ENCODE measurements around the gene ZNF780A. TPM values are rescaled to one million over a fixed set of nuclear protein-coding genes. Genes with fewer than 3 reads are reported as not detected.

ZNF780A gene
- total and polyA plus RNA-seq, 4 donors, result 10.4 to 32.9 (median 20.1) TPM

GRCh38 chr19:40080289-40080688, 10.5 kb downstream of the ZNF780A start:
- ATAC-seq (ENCODE audit: insufficient read depth, low FRiP score) (no peak), DNase-seq (no peak)
- Histone ChIP-seq H3K27me3 (ENCODE audit: control insufficient read depth in 3 of 3, insufficient read depth in 3 of 3, low read length in 2 of 3) (no peaks in the 10 kb centered on the region), H3K27ac (ENCODE audit: low read depth in 1 of 2, low read length in 1 of 2) (no peak overlapping the region), H3K4me1 (ENCODE audit: control insufficient read depth in 5 of 5, insufficient read depth in 5 of 5, low read length in 5 of 5) (no peaks in the 10 kb centered on the region), H3K4me3 (no peak overlapping the region), H3K9ac (ENCODE audit: insufficient read depth in 1 of 2, low read length in 2 of 2) (no peak overlapping the region), H3K36me3 (ENCODE audit: control insufficient read depth in 4 of 4, insufficient read depth in 4 of 4, low read length in 4 of 4) (peaks cover 16 to 64% (median 50%) of the 10 kb centered on the region in 4 donors), H3K9me3 (ENCODE audit: control insufficient read depth in 4 of 4, insufficient read depth in 3 of 4, low read length in 3 of 4) (peaks cover 3 to 16% (median 6%) of the 10 kb centered on the region in 4 donors)
- 96 to 100% methylated on average over 1 of the region's 1 CpG for WGBS, 2 donors
- TF ChIP-seq, protein P1, sequence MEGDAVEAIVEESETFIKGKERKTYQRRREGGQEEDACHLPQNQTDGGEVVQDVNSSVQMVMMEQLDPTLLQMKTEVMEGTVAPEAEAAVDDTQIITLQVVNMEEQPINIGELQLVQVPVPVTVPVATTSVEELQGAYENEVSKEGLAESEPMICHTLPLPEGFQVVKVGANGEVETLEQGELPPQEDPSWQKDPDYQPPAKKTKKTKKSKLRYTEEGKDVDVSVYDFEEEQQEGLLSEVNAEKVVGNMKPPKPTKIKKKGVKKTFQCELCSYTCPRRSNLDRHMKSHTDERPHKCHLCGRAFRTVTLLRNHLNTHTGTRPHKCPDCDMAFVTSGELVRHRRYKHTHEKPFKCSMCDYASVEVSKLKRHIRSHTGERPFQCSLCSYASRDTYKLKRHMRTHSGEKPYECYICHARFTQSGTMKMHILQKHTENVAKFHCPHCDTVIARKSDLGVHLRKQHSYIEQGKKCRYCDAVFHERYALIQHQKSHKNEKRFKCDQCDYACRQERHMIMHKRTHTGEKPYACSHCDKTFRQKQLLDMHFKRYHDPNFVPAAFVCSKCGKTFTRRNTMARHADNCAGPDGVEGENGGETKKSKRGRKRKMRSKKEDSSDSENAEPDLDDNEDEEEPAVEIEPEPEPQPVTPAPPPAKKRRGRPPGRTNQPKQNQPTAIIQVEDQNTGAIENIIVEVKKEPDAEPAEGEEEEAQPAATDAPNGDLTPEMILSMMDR (IDR thresholded peaks at IDR 0.05; ENCODE audit: control extremely low read depth, extremely low read depth), result no peak

DNA sequence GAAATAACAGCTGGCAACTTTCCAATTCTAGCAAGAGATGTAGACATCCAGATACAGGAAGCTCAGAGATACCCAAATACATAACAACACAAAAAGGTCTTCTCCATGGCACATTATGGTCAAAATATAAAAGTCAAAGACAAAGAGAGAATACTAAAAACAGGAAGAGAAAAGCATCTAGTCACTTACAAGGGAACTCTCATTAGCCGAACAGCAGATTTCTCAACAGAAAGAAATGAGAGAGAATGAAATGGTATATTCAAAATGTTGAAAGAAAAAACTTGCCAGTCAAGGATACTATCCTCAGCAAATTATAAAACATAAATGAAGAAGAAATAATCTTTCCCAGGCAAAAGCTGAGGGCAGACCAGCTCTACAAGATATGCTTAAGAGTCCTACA, 12.4 kb downstream of the ZNF780A start:
- Histone ChIP-seq H3K9me3 (ENCODE audit: control insufficient read depth in 4 of 4, insufficient read depth in 3 of 4, low read length in 3 of 4) (peaks cover 9 to 22% (median 16%) of the 10 kb centered on the region in 4 donors), H3K36me3 (ENCODE audit: control insufficient read depth in 4 of 4, insufficient read depth in 4 of 4, low read length in 4 of 4) (peaks cover 20 to 78% (median 60%) of the 10 kb centered on the region in 4 donors), H3K27ac (ENCODE audit: low read depth in 1 of 2, low read length in 1 of 2) (no peak overlapping the region), H3K4me1 (ENCODE audit: control insufficient read depth in 5 of 5, insufficient read depth in 5 of 5, low read length in 5 of 5) (no peaks in the 10 kb centered on the region), H3K4me3 (no peak overlapping the region), H3K9ac (ENCODE audit: insufficient read depth in 1 of 2, low read length in 2 of 2) (no peak overlapping the region), H3K27me3 (ENCODE audit: control insufficient read depth in 3 of 3, insufficient read depth in 3 of 3, low read length in 2 of 3) (no peaks in the 10 kb centered on the region)
- no peak for DNase-seq
- WGBS, 2 donors, result 50 to 88% methylated on average over 1 of the region's 1 CpG
- TF ChIP-seq, protein P1 (IDR thresholded peaks at IDR 0.05; ENCODE audit: control extremely low read depth, extremely low read depth), result no peak
- ATAC-seq (ENCODE audit: insufficient read depth, low FRiP score), result no peak

GRCh38 chr19:40070058-40070457, 20.7 kb downstream of the ZNF780A start:
- H3K36me3 ChIP-seq (ENCODE audit: control insufficient read depth in 4 of 4, insufficient read depth in 4 of 4, low read length in 4 of 4), result peaks cover 3 to 18% (median 16%) of the 10 kb centered on the region in 4 donors
- TF ChIP-seq, protein P1 (IDR thresholded peaks at IDR 0.05; ENCODE audit: control extremely low read depth, extremely low read depth), result no peak
- 96 to 100% methylated on average over 1 of the region's 1 CpG for WGBS, 2 donors
- no peaks in the 10 kb centered on the region for H3K4me1 ChIP-seq (ENCODE audit: control insufficient read depth in 5 of 5, insufficient read depth in 5 of 5, low read length in 5 of 5)
- H3K4me3 ChIP-seq, result no peak overlapping the region
- DNase-seq, result no peak
- no peak overlapping the region for H3K27ac ChIP-seq (ENCODE audit: low read depth in 1 of 2, low read length in 1 of 2)
- no peak overlapping the region for H3K9ac ChIP-seq (ENCODE audit: insufficient read depth in 1 of 2, low read length in 2 of 2)
- no peak for ATAC-seq (ENCODE audit: insufficient read depth, low FRiP score)
- no peaks in the 10 kb centered on the region for H3K27me3 ChIP-seq (ENCODE audit: control insufficient read depth in 3 of 3, insufficient read depth in 3 of 3, low read length in 2 of 3)
- peaks cover 6 to 17% (median 12%) of the 10 kb centered on the region in 4 donors for H3K9me3 ChIP-seq (ENCODE audit: control insufficient read depth in 4 of 4, insufficient read depth in 3 of 4, low read length in 3 of 4)

DNA sequence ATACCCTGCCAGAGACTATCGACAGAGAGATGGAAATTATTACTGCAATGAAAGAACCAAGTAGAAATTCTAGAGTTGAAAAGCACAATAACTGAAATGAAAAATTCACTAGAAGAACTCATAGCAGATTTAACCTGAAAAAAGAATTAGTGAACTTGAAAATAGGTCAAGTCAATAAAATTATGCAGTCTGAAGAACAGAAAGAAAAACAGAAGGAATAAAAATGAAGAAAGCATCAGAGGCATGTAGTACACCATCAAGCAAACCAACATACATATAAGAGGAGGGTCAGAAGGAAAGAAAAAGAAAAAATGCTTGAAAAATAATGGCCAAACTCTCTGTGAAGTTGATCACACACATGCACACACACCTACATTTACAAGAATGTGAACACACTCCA, 31.1 kb downstream of the ZNF780A start:
- Histone ChIP-seq H3K27me3 (ENCODE audit: control insufficient read depth in 3 of 3, insufficient read depth in 3 of 3, low read length in 2 of 3) (no peaks in the 10 kb centered on the region), H3K4me3 (no peak overlapping the region), H3K4me1 (ENCODE audit: control insufficient read depth in 5 of 5, insufficient read depth in 5 of 5, low read length in 5 of 5) (peaks cover 0 to 8% (median 3%) of the 10 kb centered on the region in 5 donors), H3K27ac (ENCODE audit: low read depth in 1 of 2, low read length in 1 of 2) (no peak overlapping the region), H3K9me3 (ENCODE audit: control insufficient read depth in 4 of 4, insufficient read depth in 3 of 4, low read length in 3 of 4) (peaks cover 0 to 15% (median 3%) of the 10 kb centered on the region in 4 donors), H3K9ac (ENCODE audit: insufficient read depth in 1 of 2, low read length in 2 of 2) (no peak overlapping the region), H3K36me3 (ENCODE audit: control insufficient read depth in 4 of 4, insufficient read depth in 4 of 4, low read length in 4 of 4) (no peaks in the 10 kb centered on the region)
- TF ChIP-seq, protein P1 (IDR thresholded peaks at IDR 0.05; ENCODE audit: control extremely low read depth, extremely low read depth), result no peak
- ATAC-seq (ENCODE audit: insufficient read depth, low FRiP score) (no peak), DNase-seq (no peak)
- WGBS, 2 donors, result 100% methylated on average over 1 of the region's 1 CpG

All from lung (tissue), 12 donors.